RPMI8226 (cell line): ENCODE data around the gene C9orf43.
A peak's percentile ranks its signal among the peaks of the same experiment; 100 is the strongest.
"Not testable (repeated sequence)": the region's sequence is repeated elsewhere in the genome, so short reads cannot be mapped to it uniquely, and the experiment has no call there.

Source experiments
- DNase-seq: peaks from one replicate; pipeline ENCODE4 v3.0.0-alpha.2; 2015

The C9orf43 gene

DNA sequence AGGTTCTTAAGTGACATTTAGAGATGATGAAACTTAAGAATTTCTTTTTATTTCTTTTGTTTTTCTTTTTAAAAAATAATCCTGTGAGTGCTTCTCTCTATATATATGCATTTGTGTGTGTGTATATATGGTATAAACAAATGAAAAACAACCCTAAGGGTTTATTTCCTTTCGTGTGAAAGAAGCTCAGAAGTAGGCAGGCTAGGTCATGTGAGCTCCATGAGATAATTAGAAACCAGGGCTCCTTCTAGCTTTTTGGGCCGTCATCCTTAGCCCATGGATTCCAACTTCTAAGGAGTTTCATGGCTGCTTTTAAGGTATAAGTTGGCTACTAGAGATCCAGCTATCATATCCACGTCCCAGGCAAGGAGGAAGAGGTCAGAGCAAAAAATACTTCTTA is 11.2 kb downstream of the C9orf43 start:
- no peak for DNase-seq

- DNase-seq, result no peak
These were observed 14.5 kb downstream of the C9orf43 start for GRCh38 chr9:113425072-113425471.

- DNase-seq, result no peak
These were observed 16.2 kb downstream of the C9orf43 start for GRCh38 chr9:113426701-113427100.

- no peak for DNase-seq
These were observed 17.1 kb downstream of the C9orf43 start for GRCh38 chr9:113427629-113428028.

GRCh38 chr9:113428062-113428615 is 17.6 kb downstream of the C9orf43 start:
- DNase-seq, result no peak

- no peak for DNase-seq
These were observed 20.6 kb downstream of the C9orf43 start for GRCh38 chr9:113431191-113431590.

DNA sequence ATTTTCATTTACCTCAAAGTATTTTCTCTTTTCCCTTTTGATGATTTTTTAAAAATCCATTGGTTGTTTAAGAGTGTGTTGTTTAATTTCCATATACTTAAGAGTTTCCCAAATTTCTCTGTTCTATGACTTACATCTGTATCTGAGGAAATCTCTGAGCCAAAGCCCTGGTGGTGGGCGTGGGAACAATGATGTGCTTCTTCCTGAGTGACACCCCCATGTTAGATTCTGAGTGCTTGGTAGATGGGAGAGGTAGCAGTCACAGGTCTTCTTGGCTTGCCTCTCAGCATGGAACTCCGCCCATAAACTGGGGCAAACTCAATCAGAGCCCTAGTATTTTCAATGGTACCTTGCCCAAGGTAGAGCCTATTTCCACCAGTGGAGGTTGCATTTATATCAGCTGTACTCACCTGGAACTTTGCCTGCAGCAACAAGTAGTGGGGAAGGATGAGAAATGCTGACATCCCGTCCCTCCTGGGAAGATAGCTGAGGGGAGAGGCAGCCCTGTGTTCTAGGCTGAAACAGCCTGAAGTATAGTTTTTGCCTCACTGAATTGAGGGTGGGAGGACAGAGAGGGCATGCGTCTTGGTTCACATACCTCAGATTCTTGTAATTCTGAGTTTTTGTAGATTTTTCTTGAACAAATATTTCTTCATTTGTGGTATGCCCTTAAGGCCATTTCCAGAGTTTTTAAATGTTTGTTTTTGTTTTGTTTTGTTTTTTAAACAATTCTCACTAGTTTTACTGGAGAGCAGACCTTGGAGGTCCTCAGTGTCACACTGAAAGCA is 26.4 kb downstream of the C9orf43 start:
- DNase-seq, result no peak

- DNase-seq, result not testable (repeated sequence)
These were observed 27.2 kb downstream of the C9orf43 start for GRCh38 chr9:113437716-113438115.

GRCh38 chr9:113444736-113445135 is 34.2 kb downstream of the C9orf43 start:
- DNase-seq, result no peak

DNA sequence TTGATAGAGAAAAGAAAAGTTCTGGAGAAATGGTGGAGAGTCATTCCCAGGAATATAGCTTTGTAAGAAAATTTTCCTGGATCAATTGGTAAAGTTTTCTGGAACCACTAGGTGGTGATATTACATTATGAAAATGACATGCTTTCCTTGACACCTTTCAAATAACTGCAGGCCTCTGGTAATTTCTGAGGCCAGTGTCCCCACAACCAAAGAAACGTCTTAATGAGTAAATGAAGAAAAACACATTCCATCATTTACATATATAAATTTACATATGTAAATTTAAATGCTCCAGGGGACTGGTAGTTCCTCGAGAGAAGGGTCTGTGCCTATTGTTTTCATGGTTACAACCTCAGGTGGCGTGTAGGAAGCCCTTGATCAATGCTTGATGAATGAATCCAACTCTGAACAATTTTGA is 35.8 kb downstream of the C9orf43 start:
- no peak for DNase-seq

- DNase-seq, result no peak
These were observed 38.8 kb downstream of the C9orf43 start for GRCh38 chr9:113449376-113449775.

- no peak for DNase-seq
These were observed 41.6 kb downstream of the C9orf43 start for GRCh38 chr9:113452113-113452605.

GRCh38 chr9:113454914-113455761 is 44.6 kb downstream of the C9orf43 start:
- peak; percentile 41 for DNase-seq

GRCh38 chr9:113456235-113456634 is 45.7 kb downstream of the C9orf43 start:
- no peak for DNase-seq

DNA sequence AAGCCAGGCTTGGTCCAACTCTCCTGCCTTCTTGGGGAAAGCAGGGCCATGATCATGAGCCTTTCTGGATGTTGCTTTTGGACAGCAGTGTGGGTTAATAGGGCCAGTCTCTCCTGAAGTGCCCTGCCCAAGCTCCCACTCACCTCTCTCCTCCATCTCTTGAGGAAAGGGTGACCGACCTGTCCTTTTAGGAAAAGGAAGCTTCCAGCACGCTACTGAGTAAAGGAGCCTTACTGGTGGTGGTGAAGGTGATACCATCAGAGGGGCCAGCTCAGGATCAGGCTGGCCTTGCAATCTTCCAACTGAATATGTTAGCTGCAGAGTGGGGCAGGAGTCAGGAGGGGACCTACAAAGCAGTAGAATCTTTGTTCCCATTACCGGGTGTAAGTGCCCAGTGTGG is 50.7 kb downstream of the C9orf43 start:
- no peak for DNase-seq

GRCh38 chr9:113461943-113462342 is 51.4 kb downstream of the C9orf43 start:
- DNase-seq, result no peak

DNA sequence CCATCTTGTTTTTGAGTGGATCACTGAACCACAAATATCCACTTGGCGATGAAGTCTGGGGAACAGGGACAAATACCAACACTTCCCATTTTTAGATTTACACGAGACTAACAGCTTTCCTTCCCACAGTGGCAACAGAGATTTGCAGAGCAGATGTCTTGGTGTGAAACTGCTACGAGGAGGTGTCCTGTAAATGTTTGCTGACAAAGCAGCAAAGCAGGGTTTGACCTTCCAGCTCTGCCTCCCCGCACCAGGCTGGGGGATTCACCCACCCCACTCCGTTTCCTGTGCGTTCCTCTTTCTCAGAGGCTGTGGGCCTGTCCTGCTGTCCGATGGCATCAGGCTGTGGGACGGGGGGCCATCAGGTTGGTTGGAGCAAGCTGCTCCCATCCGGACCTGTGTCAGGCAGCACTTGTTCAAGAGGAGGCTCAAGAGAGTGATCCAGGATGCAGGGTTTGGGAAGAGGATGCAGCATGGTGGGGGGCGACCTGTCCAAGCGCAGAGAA is 52.3 kb downstream of the C9orf43 start:
- peak; percentile 74 for DNase-seq

- DNase-seq, result no peak
These were observed 53.1 kb downstream of the C9orf43 start, which contains the start of gene RGS3 for GRCh38 chr9:113463418-113464285. Gene RGS3, plus strand, starts transcription at chr9:113463727. Its CDS starts 76 bp downstream, at chr9:113463803.

- DNase-seq, result no peak
These were observed 53.7 kb downstream of the C9orf43 start for GRCh38 chr9:113464286-113464660.

DNA sequence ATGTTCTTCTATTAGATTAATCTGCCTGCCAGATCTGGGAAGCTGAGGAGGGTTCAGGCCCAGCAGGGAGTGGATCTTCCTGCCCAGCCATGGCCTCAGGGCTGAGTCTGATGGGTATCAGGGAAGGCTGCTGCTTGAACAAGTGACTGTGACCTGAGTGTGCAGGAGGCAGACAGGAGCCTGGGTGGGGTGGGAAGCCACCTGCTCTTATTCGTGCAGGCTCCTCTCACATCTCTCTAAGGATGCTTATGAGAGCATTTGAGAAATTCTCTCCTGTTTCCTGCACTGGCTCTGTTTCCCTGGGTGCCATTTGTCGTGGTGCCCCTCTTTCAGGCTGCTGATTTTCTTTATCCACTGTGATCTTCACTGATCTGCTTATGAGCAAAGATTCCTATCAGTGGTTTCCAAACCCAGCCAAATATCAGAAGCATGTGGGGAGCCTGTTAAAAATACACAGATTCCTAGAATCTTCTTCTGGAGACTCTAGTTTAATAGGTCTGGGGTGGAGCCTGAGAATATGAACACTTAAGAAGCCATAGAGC is 55.1 kb downstream of the C9orf43 start:
- DNase-seq, result no peak

- no peak for DNase-seq
These were observed 56.6 kb downstream of the C9orf43 start for GRCh38 chr9:113467183-113467582.
